Transverse colon (tissue), 4 donors: Measurements from ENCODE around the gene IFNL3. TPM values are rescaled to one million over a fixed set of nuclear protein-coding genes. Genes with fewer than 3 reads are reported as not detected.
"Not testable (repeated sequence)": the region's sequence is repeated elsewhere in the genome, so short reads cannot be mapped to it uniquely, and the experiment has no call there.

Experiments used
- DNase-seq: peaks from one replicate; pipeline ENCODE4 v3.0.0-alpha.2; 2019
- H3K27ac ChIP-seq, 4 donors: fragments of 200-600 bp; sonication (generic); 2 replicates each; pipeline ENCODE4 v1.5.1; 2016 to 2018; ENCODE audit warnings: inconsistent platforms in 4 of 4
- H3K27me3 ChIP-seq: fragments of 200-600 bp; sonication (generic); 2 replicates; pipeline ENCODE4 v1.5.1; 2017; ENCODE audit warnings: inconsistent platforms
- H3K36me3 ChIP-seq, 4 donors: fragments of 200-600 bp; sonication (generic); 2 replicates each; pipeline ENCODE4 v1.5.1; 2017 to 2019; ENCODE audit warnings: inconsistent platforms in 4 of 4
- H3K4me1 ChIP-seq, 4 donors: fragments of 200-600 bp; sonication (generic); 2 replicates each; pipeline ENCODE4 v1.5.1; 2017 to 2020; ENCODE audit warnings: inconsistent platforms in 4 of 4
- H3K4me3 ChIP-seq, 4 donors: fragments of 200-600 bp; sonication (generic); 1 replicate in 1 of 4; 2 replicates in 3 of 4; pipeline versions ENCODE4 v1.5.1 to v1.6.1; 2017 to 2019; ENCODE audit warnings: inconsistent platforms in 4 of 4
- H3K9me3 ChIP-seq, 2 donors: fragments of 200-600 bp; sonication (generic); 2 replicates each; pipeline ENCODE4 v1.5.1; 2017 to 2019; ENCODE audit warnings: inconsistent platforms in 2 of 2
- EP300 ChIP-seq: sonication (generic); formaldehyde crosslinking; IDR thresholded peaks from one replicate; pipeline ENCODE4 v1.6.1; 2017; ENCODE audit warnings: antibody characterized with exemption, low read depth
- POLR2A ChIP-seq: fragments of 450-650 bp; IDR thresholded peaks from one replicate; pipeline ENCODE4 v1.6.1; 2016; ENCODE audit warnings: antibody characterized with exemption, mild to moderate bottlenecking, moderate library complexity
- POLR2AphosphoS5 ChIP-seq, 3 donors: sonication (generic); formaldehyde crosslinking; IDR thresholded peaks; one replicate each; pipeline ENCODE4 v1.6.1; 2016; ENCODE audit warnings: antibody characterized with exemption in 3 of 3
- WGBS, 2 donors: methylation state at CpG; one replicate each; pipeline ENCODE4 v1.1.5; 2018; ENCODE audit warnings: low coverage in 1 of 2; 5-methylcytosine and 5-hydroxymethylcytosine counted together
- in situ Hi-C, 4 donors: fragments of 200-750 bp; cut with MboI; loops; one replicate each; pipeline versions ENCODE4 v1.15.0 to v1.15.1; 2017; ENCODE audit warnings: low sequenced_read_pairs in 3 of 4, low pct_ligation_motif_present in 1 of 4, low pct_unique_long_range_greater_than_20kb in 1 of 4
- intact Hi-C: fragments of 100-400 bp; cut with DNase I; formaldehyde crosslinking; loops from one replicate; pipeline ENCODE4 v1.15.1; 2023; ENCODE audit warnings: low total_unique reads
- total RNA-seq, 4 donors: library from RNA; depleted of rRNA; stranded (reverse); fragments of >200 nt; gene quantifications; one replicate each; pipeline ENCODE4 v1.1.0, GENCODE V29; 2016
- TF ChIP-seq, protein P1 (sequence below), 5 experiments: fragments of 200-600 bp in 3 of 5; fragments of 450-650 bp in 2 of 5; sonication (generic) in 3 of 5; IDR thresholded peaks; 1 replicate in 2 of 5; 2 replicates in 3 of 5; pipeline ENCODE4 v1.5.1; 2016 to 2017; ENCODE audit warnings: antibody characterized with exemption in 5 of 5, inconsistent platforms in 3 of 5, mild to moderate bottlenecking in 2 of 5, moderate library complexity in 1 of 5

Gene IFNL3
- total RNA-seq = not detected

- H3K27ac ChIP-seq, H3K9me3 ChIP-seq, H3K4me3 ChIP-seq, H3K36me3 ChIP-seq, in situ Hi-C loops, DNase-seq, H3K4me1 ChIP-seq, intact Hi-C loops: not testable (repeated sequence)
- peaks cover 38% of the 10 kb centered on the region for H3K27me3 ChIP-seq
- WGBS, 2 donors = 90% methylated on average over 6 of the region's 12 CpGs; no CpG with 5 or more reads in 1 of the 2 donors
Observed at GRCh38 chr19:39244410-39245100, at the start of gene IFNL3. TSS of gene IFNL3 (minus strand) at chr19:39245006. CDS start at chr19:39244967, 39 bp downstream.

GRCh38 chr19:39293394-39293793 is 48.6 kb upstream of the IFNL3 start:
- peaks cover 38% of the 10 kb centered on the region for H3K27me3 ChIP-seq
- H3K9me3 ChIP-seq = no peaks in the 10 kb centered on the region
- no peak overlapping the region for H3K27ac ChIP-seq
- WGBS, 2 donors = 66% methylated on average over 4 of the region's 4 CpGs; no CpG with 5 or more reads in 1 of the 2 donors
- TF ChIP-seq POLR2A (no peak), POLR2AphosphoS5 (IDR thresholded peaks at IDR 0.05) (no peak), EP300 (no peak)
- TF ChIP-seq, protein P1, sequence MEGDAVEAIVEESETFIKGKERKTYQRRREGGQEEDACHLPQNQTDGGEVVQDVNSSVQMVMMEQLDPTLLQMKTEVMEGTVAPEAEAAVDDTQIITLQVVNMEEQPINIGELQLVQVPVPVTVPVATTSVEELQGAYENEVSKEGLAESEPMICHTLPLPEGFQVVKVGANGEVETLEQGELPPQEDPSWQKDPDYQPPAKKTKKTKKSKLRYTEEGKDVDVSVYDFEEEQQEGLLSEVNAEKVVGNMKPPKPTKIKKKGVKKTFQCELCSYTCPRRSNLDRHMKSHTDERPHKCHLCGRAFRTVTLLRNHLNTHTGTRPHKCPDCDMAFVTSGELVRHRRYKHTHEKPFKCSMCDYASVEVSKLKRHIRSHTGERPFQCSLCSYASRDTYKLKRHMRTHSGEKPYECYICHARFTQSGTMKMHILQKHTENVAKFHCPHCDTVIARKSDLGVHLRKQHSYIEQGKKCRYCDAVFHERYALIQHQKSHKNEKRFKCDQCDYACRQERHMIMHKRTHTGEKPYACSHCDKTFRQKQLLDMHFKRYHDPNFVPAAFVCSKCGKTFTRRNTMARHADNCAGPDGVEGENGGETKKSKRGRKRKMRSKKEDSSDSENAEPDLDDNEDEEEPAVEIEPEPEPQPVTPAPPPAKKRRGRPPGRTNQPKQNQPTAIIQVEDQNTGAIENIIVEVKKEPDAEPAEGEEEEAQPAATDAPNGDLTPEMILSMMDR (IDR thresholded peaks at IDR 0.05) = no peak
- H3K4me3 ChIP-seq = no peak overlapping the region
- no peaks in the 10 kb centered on the region for H3K36me3 ChIP-seq
- H3K4me1 ChIP-seq = no peaks in the 10 kb centered on the region
- in situ Hi-C loops = no loop called here
- DNase-seq = no peak
- intact Hi-C loops = no loop called here

- H3K9me3 ChIP-seq = peaks cover 0 to 4% of the 10 kb centered on the region in 2 donors
- 75 to 92% methylated on average over 1 of the region's 1 CpG for WGBS, 2 donors
- H3K4me1 ChIP-seq = no peaks in the 10 kb centered on the region
- H3K4me3 ChIP-seq = no peak overlapping the region
- TF ChIP-seq EP300 = no peak
- no peak for TF ChIP-seq POLR2AphosphoS5 (IDR thresholded peaks at IDR 0.05)
- TF ChIP-seq, protein P1 (IDR thresholded peaks at IDR 0.05) = no peak
- no peak for TF ChIP-seq POLR2A
- in situ Hi-C loops = no loop called here
- DNase-seq = no peak
- H3K27me3 ChIP-seq = peaks cover 7% of the 10 kb centered on the region
- H3K27ac ChIP-seq = no peak overlapping the region
- H3K36me3 ChIP-seq = no peaks in the 10 kb centered on the region
- intact Hi-C loops = no loop called here
Observed at GRCh38 chr19:39284032-39284431, 39.2 kb upstream of the IFNL3 start.

DNA sequence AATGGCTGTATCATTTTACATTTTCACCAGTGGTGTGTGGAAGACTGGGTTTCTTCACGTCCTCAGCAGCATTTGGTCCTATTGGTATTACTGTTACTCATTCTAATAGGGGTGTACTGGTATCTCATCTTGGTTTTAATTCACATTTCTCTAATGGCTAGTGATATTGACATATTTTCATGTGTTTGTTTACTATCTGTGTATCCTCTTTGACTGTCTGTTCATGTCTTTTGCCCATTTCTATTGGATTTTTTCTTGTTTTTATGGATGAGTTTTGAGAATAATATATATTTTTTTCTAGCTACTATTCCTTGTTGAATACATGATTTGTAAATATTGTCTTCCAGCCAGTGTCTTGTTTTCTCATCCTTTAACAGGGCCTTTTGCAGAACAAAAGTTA is 37.2 kb upstream of the IFNL3 start:
- no peak overlapping the region for H3K4me3 ChIP-seq
- no peaks in the 10 kb centered on the region for H3K27me3 ChIP-seq
- TF ChIP-seq, protein P1 (IDR thresholded peaks at IDR 0.05) = no peak
- TF ChIP-seq POLR2AphosphoS5 (IDR thresholded peaks at IDR 0.05) = no peak
- TF ChIP-seq POLR2A = no peak
- TF ChIP-seq EP300 = no peak
- H3K36me3 ChIP-seq = no peaks in the 10 kb centered on the region
- WGBS, 2 donors = 55 to 60% methylated on average over 1 of the region's 1 CpG
- intact Hi-C loops (no loop called here), in situ Hi-C loops (no loop called here)
- H3K4me1 ChIP-seq = no peaks in the 10 kb centered on the region
- no peak for DNase-seq
- no peak overlapping the region for H3K27ac ChIP-seq
- H3K9me3 ChIP-seq = peaks cover 0 to 4% of the 10 kb centered on the region in 2 donors

- DNase-seq = no peak
- in situ Hi-C loops = no loop called here
- H3K4me3 ChIP-seq = no peak overlapping the region
Observed at GRCh38 chr19:39277598-39277997, 32.8 kb upstream of the IFNL3 start.

More at GRCh38 chr19:39277598-39277997, 32.8 kb upstream of the IFNL3 start:
- Histone ChIP-seq H3K36me3 (no peaks in the 10 kb centered on the region), H3K27me3 (peaks cover 6% of the 10 kb centered on the region), H3K4me1 (no peaks in the 10 kb centered on the region), H3K27ac (no peak overlapping the region), H3K9me3 (no peaks in the 10 kb centered on the region)
- WGBS, 2 donors = 55 to 67% methylated on average over 5 to 7 of the region's 7 CpGs
- TF ChIP-seq, protein P1 (IDR thresholded peaks at IDR 0.05) = no peak
- TF ChIP-seq EP300 (no peak), POLR2AphosphoS5 (IDR thresholded peaks at IDR 0.05) (no peak), POLR2A (no peak)
- intact Hi-C loops = no loop called here
